NCI-H446 treated with DMSO at 0.1 percent for 48 hours (cell line): Measurements from ENCODE around the gene ZNF383.
"Not testable (repeated sequence)": the region's sequence is repeated elsewhere in the genome, so short reads cannot be mapped to it uniquely, and the experiment has no call there.

Experiments used
- DNase-seq: peaks from one replicate; lab custom pipeline; 2025; lab: John Stamatoyannopoulos, UW

ZNF383 gene

GRCh38 chr19:37217775-37218591 lies at the start of gene ZNF383:
Gene ZNF383 (plus strand): TSS chr19:37218214. CDS start chr19:37230454, 12,240 bp downstream.
- DNase-seq, result peak; percentile 73

GRCh38 chr19:37172368-37173366 lies 45.3 kb upstream of the ZNF383 start, which contains the start of gene ZNF585A:
Gene ZNF585A (minus strand): TSS chr19:37172695. CDS start chr19:37169910, 2,785 bp downstream.
- DNase-seq, result peak; percentile 77

- not testable (repeated sequence) for DNase-seq
Observed at GRCh38 chr19:37186071-37186470, 31.9 kb upstream of the ZNF383 start.

GRCh38 chr19:37195248-37195647 lies 22.8 kb upstream of the ZNF383 start:
- not testable (repeated sequence) for DNase-seq

- DNase-seq, result not testable (repeated sequence)
Observed at GRCh38 chr19:37197115-37197514, 20.9 kb upstream of the ZNF383 start.

GRCh38 chr19:37197768-37198167 lies 20.2 kb upstream of the ZNF383 start:
- no peak for DNase-seq

- DNase-seq, result no peak
Observed at GRCh38 chr19:37217480-37217774, 587 bp upstream of the ZNF383 start.

GRCh38 chr19:37218592-37218935 lies 550 bp downstream of the ZNF383 start:
- no peak for DNase-seq

GRCh38 chr19:37220383-37220782 lies 2.4 kb downstream of the ZNF383 start:
- no peak for DNase-seq

- no peak for DNase-seq
Observed at GRCh38 chr19:37221136-37221535, 3.1 kb downstream of the ZNF383 start.

GRCh38 chr19:37226248-37226647 lies 8.2 kb downstream of the ZNF383 start:
- no peak for DNase-seq

- DNase-seq, result no peak
Observed at GRCh38 chr19:37227996-37228395, 10.0 kb downstream of the ZNF383 start.

GRCh38 chr19:37243206-37243632 lies 25.2 kb downstream of the ZNF383 start:
- no peak for DNase-seq

GRCh38 chr19:37251308-37252229 lies 33.6 kb downstream of the ZNF383 start:
- peak; percentile 29 for DNase-seq

GRCh38 chr19:37263028-37263427 lies 45.0 kb downstream of the ZNF383 start:
- DNase-seq, result not testable (repeated sequence)

- not testable (repeated sequence) for DNase-seq
Observed at GRCh38 chr19:37267005-37267404, 49.0 kb downstream of the ZNF383 start.

GRCh38 chr19:37267755-37268154 lies 49.7 kb downstream of the ZNF383 start:
- DNase-seq, result not testable (repeated sequence)

- DNase-seq, result not testable (repeated sequence)
Observed at GRCh38 chr19:37280656-37281055, 62.6 kb downstream of the ZNF383 start.

GRCh38 chr19:37284020-37284419 lies 66.0 kb downstream of the ZNF383 start:
- DNase-seq, result not testable (repeated sequence)

- not testable (repeated sequence) for DNase-seq
Observed at GRCh38 chr19:37289229-37289628, 71.2 kb downstream of the ZNF383 start.
